ENCODE data around the gene SRC.

Gene SRC

GRCh38 chr20:37439223-37439933, 93.4 kb downstream of the SRC start:
- TF ChIP-seq CTCF (IDR thresholded peaks at IDR 0.05) = no peak

DNA sequence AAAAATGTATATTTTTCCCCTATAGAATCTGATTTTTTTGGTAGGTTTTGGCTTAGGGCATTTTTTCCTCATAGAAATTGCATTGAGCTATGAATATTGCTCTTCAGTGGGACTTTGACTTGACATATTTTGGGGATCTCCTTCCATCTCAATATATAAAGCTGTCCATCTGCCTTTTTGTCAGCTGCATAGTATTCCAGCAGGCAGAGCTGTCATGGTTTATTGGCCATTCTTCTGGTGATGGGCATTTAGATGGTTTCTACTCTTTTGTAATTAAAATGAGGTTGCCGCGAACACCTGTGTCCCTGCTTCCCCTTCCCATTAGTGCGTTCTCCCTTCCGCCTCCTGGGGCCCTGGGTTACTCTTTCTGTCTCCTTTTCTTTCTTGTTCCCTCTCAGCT, 95.1 kb downstream of the SRC start:
- no peak for TF ChIP-seq CTCF (IDR thresholded peaks at IDR 0.05)

DNA sequence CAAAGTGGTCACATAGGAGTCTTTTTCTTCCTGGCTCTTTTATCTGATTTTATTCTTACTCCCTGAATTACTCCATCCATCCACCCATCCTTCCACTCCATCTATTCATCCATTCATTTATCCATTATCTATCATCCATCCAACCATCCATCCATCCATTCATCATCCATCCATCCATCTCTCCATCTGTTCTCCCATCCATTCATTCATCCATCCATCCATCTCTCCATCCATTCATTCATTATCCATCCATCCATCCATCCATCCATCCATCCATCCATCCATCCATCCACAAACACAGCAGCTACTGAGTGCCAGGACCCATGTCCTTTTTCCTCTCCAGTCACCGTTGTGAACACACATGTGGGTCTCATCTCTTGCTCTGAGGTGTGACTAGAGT, 96.6 kb downstream of the SRC start:
- TF ChIP-seq CTCF (IDR thresholded peaks at IDR 0.05) = no peak

GRCh38 chr20:37442986-37443385, 97.0 kb downstream of the SRC start:
- no peak for TF ChIP-seq CTCF (IDR thresholded peaks at IDR 0.05)

DNA sequence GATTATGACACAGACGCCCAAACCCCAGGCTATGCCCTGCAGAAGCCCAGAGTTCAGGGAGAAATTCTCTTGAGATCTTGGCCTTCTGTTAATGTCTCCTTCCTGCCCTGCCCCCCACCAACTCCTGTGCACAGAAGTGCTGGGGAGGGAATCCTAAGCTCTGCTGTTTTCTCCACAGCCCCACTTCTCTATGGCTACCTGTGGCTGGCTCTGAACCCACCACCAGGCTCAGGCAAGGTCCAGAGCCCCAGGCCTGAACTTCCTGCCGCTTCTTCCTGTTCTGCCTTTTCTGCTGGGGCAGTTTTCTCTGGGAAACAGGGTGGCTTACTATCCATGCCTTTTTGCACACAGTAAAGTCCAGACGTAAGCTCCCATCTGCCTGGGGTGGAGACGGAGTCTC, 97.7 kb downstream of the SRC start:
- no peak for TF ChIP-seq CTCF (IDR thresholded peaks at IDR 0.05)

GRCh38 chr20:37445041-37445440, 99.1 kb downstream of the SRC start:
- no peak for TF ChIP-seq CTCF (IDR thresholded peaks at IDR 0.05)

DNA sequence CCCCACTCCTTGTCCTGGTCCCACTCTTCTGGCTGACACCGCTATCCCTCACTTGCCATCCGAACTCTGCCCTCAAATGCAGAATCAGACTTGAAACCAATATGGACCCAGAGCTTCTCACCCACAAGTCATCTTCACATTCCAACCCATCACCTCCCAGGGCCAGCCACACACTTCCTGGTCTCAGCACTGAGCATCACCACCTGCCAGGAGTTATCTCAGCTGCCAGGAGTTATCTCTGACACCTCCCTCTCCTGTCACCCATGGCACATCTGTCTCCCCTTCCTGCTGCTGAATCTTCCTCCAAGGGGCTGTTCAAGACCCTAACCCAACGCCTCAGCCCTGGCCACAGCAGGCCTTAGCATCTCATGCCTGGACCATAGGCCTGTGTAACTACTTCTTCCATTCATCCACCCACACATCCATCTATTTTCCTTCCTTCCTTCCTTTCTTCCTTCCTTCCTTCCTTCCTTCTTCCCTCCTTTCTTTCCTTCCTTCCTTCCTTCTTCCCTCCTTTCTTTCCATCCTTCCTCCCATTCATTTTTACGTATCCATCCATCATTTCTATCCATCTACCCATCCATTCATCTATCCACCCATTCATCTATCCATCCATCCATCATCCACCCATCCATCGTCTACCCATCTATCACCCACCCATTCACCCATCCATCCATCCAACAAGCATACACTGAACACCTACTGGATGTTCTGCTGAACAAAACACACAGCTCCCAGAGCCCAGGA, 100.5 kb downstream of the SRC start:
- TF ChIP-seq CTCF (IDR thresholded peaks at IDR 0.05) = no peak

Measured in LNCAP (cell line).